Measurements from ENCODE around the gene NPDC1.

GRCh38 chr9:137014166-137014565 lies 31.8 kb downstream of the NPDC1 start:
- no peak for TF ChIP-seq EZH2phosphoT487 (IDR thresholded peaks at IDR 0.05; ENCODE audit: low read length)
- no peak for TF ChIP-seq EZH2 (optimal IDR thresholded peaks at IDR 0.05; ENCODE audit: low read depth, low read length)
